C4-2B (cell line): ENCODE measurements around the gene NIPAL3.
"Not testable (repeated sequence)": the region's sequence is repeated elsewhere in the genome, so short reads cannot be mapped to it uniquely, and the experiment has no call there.

Source experiments
- H3K27ac ChIP-seq: fragments of 450-650 bp; 2 replicates; pipeline ENCODE4 v1.5.1; 2017
- CTCF ChIP-seq: fragments of 450-650 bp; conservative IDR thresholded peaks from 2 replicates; pipeline ENCODE4 v1.5.1; 2017; ENCODE audit warnings: mild to moderate bottlenecking
- ZFX ChIP-seq: fragments of 450-650 bp; IDR thresholded peaks from 2 replicates; pipeline ENCODE4 v1.6.1; 2017

Gene NIPAL3

GRCh38 chr1:24440436-24440835 is 24.8 kb downstream of the NIPAL3 start:
- no peak overlapping the region for H3K27ac ChIP-seq
- no peak for TF ChIP-seq ZFX
- no peak for TF ChIP-seq CTCF

DNA sequence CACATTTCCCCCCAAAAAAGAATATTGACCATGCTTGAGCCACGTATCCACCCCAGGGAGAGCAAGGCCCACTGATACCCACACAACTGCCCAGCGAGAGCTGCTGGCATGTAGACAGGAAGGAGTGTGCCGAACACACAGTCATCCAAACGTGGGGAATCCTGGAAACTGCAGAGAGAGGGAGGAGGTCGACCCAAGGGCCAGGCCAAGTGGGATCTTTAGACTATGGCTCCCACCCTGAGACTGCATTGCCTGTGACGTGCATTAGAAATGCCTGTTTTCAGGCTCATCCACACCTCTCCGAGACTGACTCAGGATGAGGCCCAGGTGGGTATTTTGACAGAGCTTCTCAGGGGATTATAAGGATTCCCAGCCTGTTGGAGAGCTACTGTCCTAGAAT is 25.9 kb downstream of the NIPAL3 start:
- TF ChIP-seq CTCF, result no peak
- TF ChIP-seq ZFX, result no peak

GRCh38 chr1:24441996-24442668 is 26.5 kb downstream of the NIPAL3 start:
- no peak for TF ChIP-seq CTCF
- TF ChIP-seq ZFX, result no peak
- H3K27ac ChIP-seq, result no peak overlapping the region

More for the DNA sequence above, 25.9 kb downstream of the NIPAL3 start:
- H3K27ac ChIP-seq, result no peak overlapping the region

DNA sequence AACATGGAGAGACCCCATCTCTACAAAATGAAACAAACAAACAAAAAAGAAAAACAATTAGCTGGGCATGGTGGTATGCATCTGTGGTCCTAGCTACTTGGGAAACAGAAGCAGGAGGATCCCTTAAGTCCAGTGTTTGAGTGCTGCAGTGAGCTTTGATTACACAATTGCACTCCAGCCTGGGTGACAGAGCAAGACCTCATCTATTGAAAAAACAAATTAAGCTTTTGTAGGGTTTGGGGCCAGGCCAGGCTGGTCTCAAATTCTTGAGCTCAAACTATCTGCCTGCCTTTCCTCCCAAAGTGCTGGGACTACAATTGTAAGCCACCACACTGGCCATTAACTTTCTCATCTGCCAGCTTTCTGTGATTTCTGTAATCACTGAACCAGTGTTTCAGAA is 27.2 kb downstream of the NIPAL3 start:
- H3K27ac ChIP-seq, result no peak overlapping the region
- TF ChIP-seq ZFX, result no peak
- no peak for TF ChIP-seq CTCF

GRCh38 chr1:24443241-24443656 is 27.6 kb downstream of the NIPAL3 start:
- no peak overlapping the region for H3K27ac ChIP-seq
- no peak for TF ChIP-seq ZFX
- no peak for TF ChIP-seq CTCF

GRCh38 chr1:24446446-24446845 is 30.8 kb downstream of the NIPAL3 start:
- not testable (repeated sequence) for H3K27ac ChIP-seq

DNA sequence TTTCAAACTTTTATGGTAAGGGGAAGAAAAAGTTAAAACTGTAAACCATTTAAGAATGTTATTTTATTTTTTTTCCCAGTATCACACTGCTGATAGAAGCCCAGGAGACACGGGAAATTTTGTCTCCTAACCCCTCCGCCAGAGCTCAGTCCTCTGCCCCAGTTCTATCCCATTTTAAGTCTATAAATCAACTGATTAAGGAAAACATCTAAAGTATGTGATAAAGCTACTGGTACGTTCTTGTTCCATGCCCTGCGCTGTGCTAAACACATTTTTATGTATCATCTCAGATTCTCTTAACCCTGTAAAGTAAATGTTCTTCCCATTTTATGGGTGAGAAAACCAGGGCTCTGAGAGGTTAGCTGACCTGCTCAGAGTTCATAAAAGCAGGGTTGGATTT is 34.7 kb downstream of the NIPAL3 start:
- no peak overlapping the region for H3K27ac ChIP-seq
- TF ChIP-seq CTCF (no peak), ZFX (no peak)

DNA sequence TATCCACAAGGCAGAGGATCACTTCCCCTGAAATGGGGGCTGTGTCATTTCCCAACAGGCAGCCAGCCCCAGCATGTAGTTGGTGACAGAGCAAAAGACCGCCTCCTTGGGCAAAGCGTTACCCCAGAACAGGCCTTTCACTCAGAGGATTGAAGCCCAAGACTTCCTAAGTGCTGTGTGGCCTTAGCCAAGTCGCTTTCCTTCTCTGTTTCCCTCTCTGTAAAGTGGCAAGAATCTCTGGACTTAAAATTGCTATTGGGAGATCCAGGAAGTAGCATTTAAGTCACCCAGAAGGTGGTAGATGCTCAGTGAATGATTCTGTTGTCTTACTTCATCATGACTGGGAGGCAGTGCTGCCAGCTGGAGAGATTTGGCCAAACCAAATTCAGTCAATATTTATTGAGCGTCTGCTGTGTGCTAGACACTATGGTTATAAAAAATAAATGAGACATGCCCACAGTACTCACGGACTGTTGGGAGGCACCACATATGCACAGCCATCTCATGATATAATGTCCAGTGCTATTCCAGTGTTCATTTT is 35.3 kb downstream of the NIPAL3 start:
- TF ChIP-seq ZFX (no peak), CTCF (no peak)
- H3K27ac ChIP-seq, result no peak overlapping the region
